GM23338 (cell line): ENCODE measurements around the gene PRTFDC1. TPM values are rescaled to one million over a fixed set of nuclear protein-coding genes. Genes with fewer than 3 reads are reported as not detected.
"Not testable (repeated sequence)": the region's sequence is repeated elsewhere in the genome, so short reads cannot be mapped to it uniquely, and the experiment has no call there.

Experiments
- ATAC-seq: fragments of 200-7000 bp; cut with Tn5 transposase; 3 replicates; pipeline ENCODE4 v1.9.1; 2020
- DNase-seq: peaks from one replicate; pipeline ENCODE4 v3.0.0-alpha.2; 2015; ENCODE audit warnings: low spot score
- H2AFZ ChIP-seq: fragments of 200-600 bp; sonication (generic); 2 replicates; pipeline ENCODE4 v1.8.0; 2016; ENCODE audit warnings: antibody characterized with exemption, mild to moderate bottlenecking, moderate library complexity
- H3F3A ChIP-seq: fragments of 200-600 bp; sonication (generic); replicated peaks from 2 replicates; pipeline ENCODE4 v1.8.0; 2017; ENCODE audit warnings: antibody characterized with exemption, mixed run types, low read depth
- H3K27ac ChIP-seq: fragments of 200-600 bp; sonication (generic); 2 replicates; pipeline ENCODE4 v1.6.1; 2016; ENCODE audit warnings: low read depth
- H3K27me3 ChIP-seq: fragments of 200-600 bp; sonication (generic); 2 replicates; pipeline ENCODE4 v1.8.0; 2016; ENCODE audit warnings: mild to moderate bottlenecking, mixed run types, moderate library complexity; ENCODE audit not compliant: insufficient read depth
- H3K36me3 ChIP-seq: fragments of 200-600 bp; sonication (generic); 2 replicates; pipeline ENCODE4 v1.8.0; 2016; ENCODE audit warnings: mild to moderate bottlenecking; ENCODE audit not compliant: insufficient read depth
- H3K4me1 ChIP-seq: fragments of 200-600 bp; sonication (generic); 2 replicates; pipeline ENCODE4 v1.8.0; 2016; ENCODE audit warnings: mild to moderate bottlenecking, moderate library complexity; ENCODE audit not compliant: insufficient read depth
- H3K4me2 ChIP-seq: fragments of 200-600 bp; sonication (generic); 2 replicates; pipeline ENCODE4 v1.7.1; 2017; ENCODE audit warnings: mixed run types
- H3K4me3 ChIP-seq: fragments of 200-600 bp; sonication (generic); 2 replicates; pipeline ENCODE4 v1.6.1; 2016; ENCODE audit warnings: mixed run types
- H3K79me2 ChIP-seq: fragments of 200-600 bp; sonication (generic); replicated peaks from 2 replicates; pipeline ENCODE4 v1.8.0; 2017; ENCODE audit warnings: mild to moderate bottlenecking; ENCODE audit not compliant: insufficient read depth
- H3K9me2 ChIP-seq: fragments of 200-600 bp; sonication (generic); 2 replicates; pipeline ENCODE4 v1.8.0; 2017; ENCODE audit not compliant: insufficient read depth
- H4K20me1 ChIP-seq: fragments of 200-600 bp; sonication (generic); replicated peaks from 2 replicates; pipeline ENCODE4 v1.8.0; 2017; ENCODE audit warnings: mild to moderate bottlenecking; ENCODE audit not compliant: insufficient read depth
- H3K27ac Mint-ChIP-seq: 2 replicates; pipeline ENCODE4 v1.8.0; 2020; ENCODE audit warnings: inconsistent platforms, mild to moderate bottlenecking, moderate library complexity, mixed read lengths
- H3K27me3 Mint-ChIP-seq: 3 replicates; pipeline ENCODE4 v1.8.0; 2022; ENCODE audit warnings: low read depth, mild to moderate bottlenecking, moderate library complexity, mixed read lengths, inconsistent platforms; ENCODE audit not compliant: insufficient read depth, poor library complexity
- H3K36me3 Mint-ChIP-seq: 3 replicates; pipeline ENCODE4 v1.8.0; 2021; ENCODE audit warnings: low read depth, mild to moderate bottlenecking, inconsistent platforms, moderate library complexity, mixed read lengths
- H3K4me1 Mint-ChIP-seq: 3 replicates; pipeline ENCODE4 v1.8.0; 2020; ENCODE audit warnings: mild to moderate bottlenecking, inconsistent platforms, mixed read lengths
- H3K4me3 Mint-ChIP-seq: 3 replicates; pipeline ENCODE4 v1.8.0; 2021; ENCODE audit warnings: moderate library complexity, mild to moderate bottlenecking, inconsistent platforms, mixed read lengths
- H3K9me3 Mint-ChIP-seq: 3 replicates; pipeline ENCODE4 v1.8.0; 2020; ENCODE audit warnings: moderate library complexity, mild to moderate bottlenecking, inconsistent platforms, mixed read lengths
- ETS1 ChIP-seq: IDR thresholded peaks from 2 replicates; pipeline ENCODE4 v1.6.1; 2016; ENCODE audit warnings: antibody characterized with exemption
- EZH2phosphoT487 ChIP-seq: fragments of 200-600 bp; sonication (generic); IDR thresholded peaks from one replicate; pipeline ENCODE4 v1.8.1; 2018; ENCODE audit warnings: antibody characterized with exemption; ENCODE audit not compliant: unreplicated experiment
- REST ChIP-seq: IDR thresholded peaks from one replicate; pipeline ENCODE4 v1.6.1; 2018; ENCODE audit warnings: antibody characterized with exemption; ENCODE audit not compliant: unreplicated experiment
- ZNF331 ChIP-seq: fragments of 250-450 bp; sonication (Bioruptor Pico); IDR thresholded peaks from 2 replicates; pipeline ENCODE4 v1.5.0; 2020; ENCODE audit warnings: low read depth, mild to moderate bottlenecking, moderate library complexity
- ZNF462 ChIP-seq: fragments of 250-450 bp; sonication (Bioruptor Pico); IDR thresholded peaks from 2 replicates; pipeline ENCODE4 v1.5.0; 2020; ENCODE audit warnings: mild to moderate bottlenecking, moderate library complexity
- polyA plus RNA-seq: library from polyadenylated mRNA; unstranded; fragments of >200 nt; fragmentation: Nextera tagmentation; extraction: Ambion mirVana; gene quantifications from 2 replicates; pipeline ENCODE4 v1.2.1, GENCODE V29; 2016
- total RNA-seq: library from RNA; depleted of rRNA; stranded (reverse); fragments of >200 nt; shearing (Covaris generic); gene quantifications from 2 replicates; pipeline ENCODE4 v1.2.3, GENCODE V29; 2014

PRTFDC1 gene
- total and polyA plus RNA-seq, 2 experiments from 2014 or later = 7.9 to 9.1 TPM

GRCh38 chr10:24920907-24921881 lies 31.2 kb downstream of the PRTFDC1 start:
- Mint-ChIP-seq H3K4me3 (no peak overlapping the region), H3K36me3 (peaks cover 40% of the 10 kb centered on the region; the same call in 2 of the 3 replicates), H3K4me1 (peaks cover 7% of the 10 kb centered on the region; the same call in 2 of the 3 replicates), H3K27me3 (peaks cover 2% of the 10 kb centered on the region), H3K27ac (peak overlapping the region; percentile 70), H3K9me3 (peaks cover 35% of the 10 kb centered on the region)
- H4K20me1 ChIP-seq = no peaks in the 10 kb centered on the region
- no peaks in the 10 kb centered on the region for H3F3A ChIP-seq
- H3K4me2 ChIP-seq = no peak overlapping the region
- ATAC-seq (peak; percentile 37; the same call in 2 of the 3 replicates), DNase-seq (peak; percentile 25)
- no peaks in the 10 kb centered on the region for H3K36me3 ChIP-seq
- H3K4me3 ChIP-seq = no peak overlapping the region
- H3K79me2 ChIP-seq = no peaks in the 10 kb centered on the region
- H3K9me2 ChIP-seq = peaks cover 7% of the 10 kb centered on the region; the same call in 1 of the 2 replicates
- H3K27me3 ChIP-seq = no peaks in the 10 kb centered on the region
- H3K27ac ChIP-seq = no peak overlapping the region
- no peaks in the 10 kb centered on the region for H3K4me1 ChIP-seq
- TF ChIP-seq ZNF462 (CRISPR knock-in tag) (no peak), EZH2phosphoT487 (no peak), ZNF331 (CRISPR knock-in tag) (no peak), ETS1 (no peak), REST (no peak)
- peak overlapping the region; percentile 57; the same call in 1 of the 2 replicates for H2AFZ ChIP-seq

- not testable (repeated sequence) for H3K27ac ChIP-seq, H3K79me2 ChIP-seq, DNase-seq, H3K27me3 ChIP-seq, H3K4me1 Mint-ChIP-seq, H3K4me3 Mint-ChIP-seq, H4K20me1 ChIP-seq, H3K4me3 ChIP-seq, H3K9me2 ChIP-seq, H3K36me3 ChIP-seq, H3K4me1 ChIP-seq, H3K27ac Mint-ChIP-seq, H3F3A ChIP-seq, H2AFZ ChIP-seq, H3K27me3 Mint-ChIP-seq, ATAC-seq, H3K4me2 ChIP-seq
- Mint-ChIP-seq H3K36me3 (peaks cover 30% of the 10 kb centered on the region; the same call in 2 of the 3 replicates), H3K9me3 (peaks cover 30% of the 10 kb centered on the region)
Observed at GRCh38 chr10:24920192-24920591, 32.2 kb downstream of the PRTFDC1 start.
